GM12875 (cell line): ENCODE measurements around the gene CCT2.

Source experiments
- H3K4me3 ChIP-seq: one replicate; pipeline ENCODE4 v1.5.1; 2011; ENCODE audit warnings: low read depth, low read length, control low read depth
- CTCF ChIP-seq: IDR thresholded peaks from 2 replicates; pipeline ENCODE4 v1.5.1; 2011; ENCODE audit warnings: low read depth, mild to moderate bottlenecking, control low read depth, inconsistent platforms, low read length, moderate library complexity, borderline replicate concordance; ENCODE audit not compliant: insufficient read depth

CCT2 gene

GRCh38 chr12:69585189-69586062 lies at the start of gene CCT2:
TSS of gene CCT2 (plus strand) at chr12:69585459. CDS start at chr12:69585522, 63 bp downstream.
- peak; percentile 38; the same call in 1 of the 2 replicates for TF ChIP-seq CTCF
- peak within 1 kb of the TSS; percentile 100 for H3K4me3 ChIP-seq

GRCh38 chr12:69540987-69541386 lies 44.3 kb upstream of the CCT2 start:
- no peak for TF ChIP-seq CTCF

GRCh38 chr12:69544087-69544486 lies 41.2 kb upstream of the CCT2 start:
- no peak overlapping the region for H3K4me3 ChIP-seq
- no peak for TF ChIP-seq CTCF

More at GRCh38 chr12:69540987-69541386, 44.3 kb upstream of the CCT2 start:
- no peak overlapping the region for H3K4me3 ChIP-seq

GRCh38 chr12:69545081-69545480 lies 40.2 kb upstream of the CCT2 start:
- TF ChIP-seq CTCF: no peak
- no peak overlapping the region for H3K4me3 ChIP-seq

- TF ChIP-seq CTCF: no peak
- H3K4me3 ChIP-seq: no peak overlapping the region
Measured at GRCh38 chr12:69546693-69547438, 38.4 kb upstream of the CCT2 start.

GRCh38 chr12:69548687-69549086 lies 36.6 kb upstream of the CCT2 start:
- no peak for TF ChIP-seq CTCF
- H3K4me3 ChIP-seq: no peak overlapping the region
